H9 (cell line): Measurements from ENCODE around the gene APBB2. TPM values are rescaled to one million over a fixed set of nuclear protein-coding genes. Genes with fewer than 3 reads are reported as not detected.

ENCODE experiments used
- DNase-seq: peaks from one replicate; pipeline ENCODE4 v3.0.0-alpha.2; 2017
- H2AFZ ChIP-seq: one replicate; pipeline ENCODE4 v1.6.1; 2013; ENCODE audit warnings: mild to moderate bottlenecking, low read length, control low read depth, moderate library complexity
- H2AK5ac ChIP-seq: 2 replicates; pipeline ENCODE4 v1.6.1; 2013; ENCODE audit warnings: low read length, control low read depth, mixed read lengths; ENCODE audit not compliant: insufficient read length
- H2BK120ac ChIP-seq: one replicate; pipeline ENCODE4 v1.6.1; 2013; ENCODE audit warnings: low read depth, mild to moderate bottlenecking, low read length, control low read depth, inconsistent platforms; ENCODE audit not compliant: poor library complexity, severe bottlenecking
- H2BK12ac ChIP-seq: 2 replicates; pipeline ENCODE4 v1.6.1; 2013; ENCODE audit warnings: low read length, control low read depth, mixed read lengths, low read depth; ENCODE audit not compliant: insufficient read length
- H2BK15ac ChIP-seq: 2 replicates; pipeline ENCODE4 v1.6.1; 2013; ENCODE audit warnings: low read depth, low read length, control low read depth
- H2BK20ac ChIP-seq: one replicate; pipeline ENCODE4 v1.6.1; 2013; ENCODE audit warnings: low read depth, mild to moderate bottlenecking, low read length, control low read depth, inconsistent platforms; ENCODE audit not compliant: poor library complexity, severe bottlenecking
- H2BK5ac ChIP-seq: 2 replicates; pipeline ENCODE4 v1.6.1; 2013; ENCODE audit warnings: low read length, control low read depth, mixed read lengths; ENCODE audit not compliant: insufficient read length
- H3K14ac ChIP-seq: 2 replicates; pipeline ENCODE4 v1.6.1; 2013; ENCODE audit warnings: low read length, control low read depth; ENCODE audit not compliant: insufficient read depth
- H3K18ac ChIP-seq: 2 replicates; pipeline ENCODE4 v1.6.1; 2013; ENCODE audit warnings: low read depth, mild to moderate bottlenecking, mixed read lengths, low read length, control low read depth; ENCODE audit not compliant: insufficient read length
- H3K23ac ChIP-seq: 2 replicates; pipeline ENCODE4 v1.6.1; 2013; ENCODE audit warnings: low read length, control low read depth, mixed read lengths, low read depth; ENCODE audit not compliant: insufficient read length
- H3K23me2 ChIP-seq: 2 replicates; pipeline ENCODE4 v1.6.1; 2013; ENCODE audit warnings: low read depth, mild to moderate bottlenecking, mixed read lengths, low read length, control low read depth; ENCODE audit not compliant: insufficient read length, poor library complexity, severe bottlenecking
- H3K27ac ChIP-seq: 2 replicates; pipeline ENCODE4 v1.5.1; 2013; ENCODE audit warnings: low read length, control low read depth, mixed read lengths, low read depth; ENCODE audit not compliant: insufficient read length
- H3K27me3 ChIP-seq: 2 replicates; pipeline ENCODE4 v1.6.1; 2013; ENCODE audit warnings: low read length, control low read depth, inconsistent platforms; ENCODE audit not compliant: insufficient read depth
- H3K4ac ChIP-seq: 2 replicates; pipeline ENCODE4 v1.6.1; 2013; ENCODE audit warnings: low read depth, mild to moderate bottlenecking, control low read depth, inconsistent platforms, low read length, moderate library complexity
- H3K4me1 ChIP-seq: 2 replicates; pipeline ENCODE4 v1.6.1; 2013; ENCODE audit warnings: low read length, control low read depth, inconsistent platforms; ENCODE audit not compliant: insufficient read depth
- H3K4me2 ChIP-seq: 2 replicates; pipeline ENCODE4 v1.6.1; 2013; ENCODE audit warnings: low read length, control low read depth, mixed read lengths; ENCODE audit not compliant: insufficient read length, insufficient read depth
- H3K56ac ChIP-seq: 2 replicates; pipeline ENCODE4 v1.6.1; 2013; ENCODE audit warnings: low read depth, mild to moderate bottlenecking, mixed read lengths, low read length, control low read depth; ENCODE audit not compliant: insufficient read length
- H3K79me1 ChIP-seq: 2 replicates; pipeline ENCODE4 v1.6.1; 2013; ENCODE audit warnings: low read depth, mild to moderate bottlenecking, moderate library complexity, low read length, control low read depth, inconsistent platforms; ENCODE audit not compliant: insufficient read depth, poor library complexity, severe bottlenecking
- H3K79me2 ChIP-seq: 2 replicates; pipeline ENCODE4 v1.6.1; 2013; ENCODE audit warnings: low read length, control low read depth, inconsistent platforms; ENCODE audit not compliant: insufficient read depth
- H3K9ac ChIP-seq: 2 replicates; pipeline ENCODE4 v1.6.1; 2013; ENCODE audit warnings: low read length, control low read depth, mixed read lengths; ENCODE audit not compliant: insufficient read length; ENCODE audit errors: extremely low read depth
- H3K9me3 ChIP-seq: one replicate; pipeline ENCODE4 v1.6.1; 2013; ENCODE audit warnings: low read depth, low read length, inconsistent platforms; ENCODE audit not compliant: control insufficient read depth
- H3T11ph ChIP-seq: one replicate; pipeline ENCODE4 v1.6.1; 2013; ENCODE audit warnings: mild to moderate bottlenecking, low read length, control low read depth, inconsistent platforms
- H4K20me1 ChIP-seq: one replicate; pipeline ENCODE4 v1.6.1; 2013; ENCODE audit not compliant: control insufficient read depth, insufficient read length, insufficient read depth
- H4K5ac ChIP-seq: 2 replicates; pipeline ENCODE4 v1.6.1; 2013; ENCODE audit warnings: low read depth, mild to moderate bottlenecking, mixed read lengths, low read length, control low read depth; ENCODE audit not compliant: insufficient read length
- H4K8ac ChIP-seq: replicated peaks from 2 replicates; pipeline ENCODE4 v1.6.1; 2013; ENCODE audit warnings: low read length, control low read depth, mixed read lengths, low read depth; ENCODE audit not compliant: insufficient read length
- H4K91ac ChIP-seq: 2 replicates; pipeline ENCODE4 v1.6.1; 2013; ENCODE audit warnings: low read depth, mild to moderate bottlenecking, moderate library complexity, mixed read lengths, low read length, control low read depth; ENCODE audit not compliant: insufficient read length
- H3K27ac Mint-ChIP-seq, 3 experiments: 2 replicates in 2 of 3; 3 replicates in 1 of 3; pipeline ENCODE4 v1.8.0; 2020 to 2021; ENCODE audit warnings: mixed read lengths in 3 of 3, mild to moderate bottlenecking in 1 of 3, moderate library complexity in 1 of 3
- H3K27me3 Mint-ChIP-seq: 2 replicates; pipeline ENCODE4 v1.8.0; 2021; ENCODE audit warnings: low read depth, mild to moderate bottlenecking, moderate library complexity, mixed read lengths
- H3K36me3 Mint-ChIP-seq, 3 experiments: 2 replicates in 2 of 3; 3 replicates in 1 of 3; pipeline ENCODE4 v1.8.0; 2020 to 2021; ENCODE audit warnings: low read depth in 3 of 3, mixed read lengths in 3 of 3; ENCODE audit not compliant: insufficient read depth in 1 of 3
- H3K4me1 Mint-ChIP-seq, 2 experiments: 2 replicates each; pipeline ENCODE4 v1.8.0; 2020; ENCODE audit warnings: mixed read lengths in 2 of 2
- H3K4me3 Mint-ChIP-seq, 2 experiments: 2 replicates in 1 of 2; 3 replicates in 1 of 2; pipeline ENCODE4 v1.8.0; 2020 to 2021; ENCODE audit warnings: mild to moderate bottlenecking in 2 of 2, mixed read lengths in 2 of 2, moderate library complexity in 1 of 2
- H3K9me3 Mint-ChIP-seq, 2 experiments: 2 replicates in 1 of 2; 3 replicates in 1 of 2; pipeline ENCODE4 v1.8.0; 2020; ENCODE audit warnings: mild to moderate bottlenecking in 2 of 2, mixed read lengths in 2 of 2, moderate library complexity in 1 of 2
- WGBS: extraction: QIAGEN DNeasy Blood & Tissue Kit; methylation state at CpG from one replicate; pipeline ENCODE4 v1.1.7; 2013; ENCODE audit warnings: missing lambda C conversion rate, low lambda C conversion rate, mixed read lengths; ENCODE audit not compliant: insufficient read length; ENCODE audit errors: extremely low coverage; 5-methylcytosine and 5-hydroxymethylcytosine counted together
- total RNA-seq: library from RNA; stranded (reverse); gene quantifications from 2 replicates; pipeline ENCODE4 v1.2.1, GENCODE V29; 2021
- TF ChIP-seq, protein P1 (sequence below): fragments of 200-600 bp; sonication (generic); conservative IDR thresholded peaks from 3 replicates; pipeline ENCODE4 v1.8.0; 2021; ENCODE audit warnings: antibody characterized with exemption, mild to moderate bottlenecking

The APBB2 gene
- total RNA-seq, 1 experiment from 2014 or later, result 39.6 TPM

GRCh38 chr4:41258783-41259182 lies 44.4 kb upstream of the APBB2 start:
- WGBS, result no CpG with 5 or more reads among the region's 5 CpGs
- peak overlapping the region; percentile 38 for H3K9ac ChIP-seq
- peak overlapping the region; percentile 47 for H3K27ac ChIP-seq

More at GRCh38 chr4:41258783-41259182, 44.4 kb upstream of the APBB2 start:
- Histone ChIP-seq H2BK15ac (no peak overlapping the region), H2BK5ac (no peak overlapping the region), H3K79me1 (no peaks in the 10 kb centered on the region), H2AFZ (no peak overlapping the region), H3K4ac (no peak overlapping the region), H4K91ac (no peak overlapping the region), H3T11ph (no peak overlapping the region), H3K9me3 (no peaks in the 10 kb centered on the region), H2AK5ac (no peak overlapping the region), H2BK20ac (no peak overlapping the region), H3K23me2 (peaks cover 13% of the 10 kb centered on the region), H3K4me1 (no peaks in the 10 kb centered on the region; the same call in 1 of the 2 replicates), H3K18ac (no peak overlapping the region), H3K14ac (no peak overlapping the region), H3K56ac (no peak overlapping the region), H4K5ac (no peak overlapping the region), H4K8ac (no peak overlapping the region), H4K20me1 (no peaks in the 10 kb centered on the region), H2BK120ac (no peak overlapping the region), H3K23ac (no peak overlapping the region), H3K4me2 (peak overlapping the region; percentile 73), H3K27me3 (no peaks in the 10 kb centered on the region), H2BK12ac (no peak overlapping the region), H3K79me2 (no peaks in the 10 kb centered on the region; the same call in 1 of the 2 replicates)
- H3K27me3 Mint-ChIP-seq, result no peaks in the 10 kb centered on the region
- no peaks in the 10 kb centered on the region for H3K9me3 Mint-ChIP-seq
- H3K4me3 Mint-ChIP-seq, result peak overlapping the region; percentile 89 to 96
- DNase-seq, result peak; percentile 41
- H3K4me1 Mint-ChIP-seq, result peaks cover 20 to 30% of the 10 kb centered on the region in 2 experiments
- H3K27ac Mint-ChIP-seq, result peak overlapping the region; percentile 34 to 94 (median 90); a peak in 6 of 7 replicates
- TF ChIP-seq, protein P1, sequence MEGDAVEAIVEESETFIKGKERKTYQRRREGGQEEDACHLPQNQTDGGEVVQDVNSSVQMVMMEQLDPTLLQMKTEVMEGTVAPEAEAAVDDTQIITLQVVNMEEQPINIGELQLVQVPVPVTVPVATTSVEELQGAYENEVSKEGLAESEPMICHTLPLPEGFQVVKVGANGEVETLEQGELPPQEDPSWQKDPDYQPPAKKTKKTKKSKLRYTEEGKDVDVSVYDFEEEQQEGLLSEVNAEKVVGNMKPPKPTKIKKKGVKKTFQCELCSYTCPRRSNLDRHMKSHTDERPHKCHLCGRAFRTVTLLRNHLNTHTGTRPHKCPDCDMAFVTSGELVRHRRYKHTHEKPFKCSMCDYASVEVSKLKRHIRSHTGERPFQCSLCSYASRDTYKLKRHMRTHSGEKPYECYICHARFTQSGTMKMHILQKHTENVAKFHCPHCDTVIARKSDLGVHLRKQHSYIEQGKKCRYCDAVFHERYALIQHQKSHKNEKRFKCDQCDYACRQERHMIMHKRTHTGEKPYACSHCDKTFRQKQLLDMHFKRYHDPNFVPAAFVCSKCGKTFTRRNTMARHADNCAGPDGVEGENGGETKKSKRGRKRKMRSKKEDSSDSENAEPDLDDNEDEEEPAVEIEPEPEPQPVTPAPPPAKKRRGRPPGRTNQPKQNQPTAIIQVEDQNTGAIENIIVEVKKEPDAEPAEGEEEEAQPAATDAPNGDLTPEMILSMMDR, result peak; percentile 50; the same call in 2 of the 3 replicates
- H3K36me3 Mint-ChIP-seq, result peaks cover 49 to 60% (median 60%) of the 10 kb centered on the region in 3 experiments
